ENCODE results near the gene METAP1D.

Gene METAP1D

GRCh38 chr2:172099472-172100079 is 99.8 kb downstream of the METAP1D start:
- Histone ChIP-seq H3K36me3 (no peaks in the 10 kb centered on the region), H3K4me1 (ENCODE audit: control insufficient read depth in 1 of 2, insufficient read depth in 1 of 2, low read depth in 1 of 2, low read length in 1 of 2) (peaks cover 75 to 83% of the 10 kb centered on the region in 2 experiments), H3K4me3 (ENCODE audit: low read depth in 1 of 2, low read length in 1 of 2) (peak overlapping the region in 1 of 2 experiments; percentile 28), H3K27me3 (peaks cover 100% of the 10 kb centered on the region), H3K9me3 (no peaks in the 10 kb centered on the region), H3K27ac (no peak overlapping the region)
- TF ChIP-seq, protein P1, sequence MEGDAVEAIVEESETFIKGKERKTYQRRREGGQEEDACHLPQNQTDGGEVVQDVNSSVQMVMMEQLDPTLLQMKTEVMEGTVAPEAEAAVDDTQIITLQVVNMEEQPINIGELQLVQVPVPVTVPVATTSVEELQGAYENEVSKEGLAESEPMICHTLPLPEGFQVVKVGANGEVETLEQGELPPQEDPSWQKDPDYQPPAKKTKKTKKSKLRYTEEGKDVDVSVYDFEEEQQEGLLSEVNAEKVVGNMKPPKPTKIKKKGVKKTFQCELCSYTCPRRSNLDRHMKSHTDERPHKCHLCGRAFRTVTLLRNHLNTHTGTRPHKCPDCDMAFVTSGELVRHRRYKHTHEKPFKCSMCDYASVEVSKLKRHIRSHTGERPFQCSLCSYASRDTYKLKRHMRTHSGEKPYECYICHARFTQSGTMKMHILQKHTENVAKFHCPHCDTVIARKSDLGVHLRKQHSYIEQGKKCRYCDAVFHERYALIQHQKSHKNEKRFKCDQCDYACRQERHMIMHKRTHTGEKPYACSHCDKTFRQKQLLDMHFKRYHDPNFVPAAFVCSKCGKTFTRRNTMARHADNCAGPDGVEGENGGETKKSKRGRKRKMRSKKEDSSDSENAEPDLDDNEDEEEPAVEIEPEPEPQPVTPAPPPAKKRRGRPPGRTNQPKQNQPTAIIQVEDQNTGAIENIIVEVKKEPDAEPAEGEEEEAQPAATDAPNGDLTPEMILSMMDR (IDR thresholded peaks at IDR 0.05), result no peak

DNA sequence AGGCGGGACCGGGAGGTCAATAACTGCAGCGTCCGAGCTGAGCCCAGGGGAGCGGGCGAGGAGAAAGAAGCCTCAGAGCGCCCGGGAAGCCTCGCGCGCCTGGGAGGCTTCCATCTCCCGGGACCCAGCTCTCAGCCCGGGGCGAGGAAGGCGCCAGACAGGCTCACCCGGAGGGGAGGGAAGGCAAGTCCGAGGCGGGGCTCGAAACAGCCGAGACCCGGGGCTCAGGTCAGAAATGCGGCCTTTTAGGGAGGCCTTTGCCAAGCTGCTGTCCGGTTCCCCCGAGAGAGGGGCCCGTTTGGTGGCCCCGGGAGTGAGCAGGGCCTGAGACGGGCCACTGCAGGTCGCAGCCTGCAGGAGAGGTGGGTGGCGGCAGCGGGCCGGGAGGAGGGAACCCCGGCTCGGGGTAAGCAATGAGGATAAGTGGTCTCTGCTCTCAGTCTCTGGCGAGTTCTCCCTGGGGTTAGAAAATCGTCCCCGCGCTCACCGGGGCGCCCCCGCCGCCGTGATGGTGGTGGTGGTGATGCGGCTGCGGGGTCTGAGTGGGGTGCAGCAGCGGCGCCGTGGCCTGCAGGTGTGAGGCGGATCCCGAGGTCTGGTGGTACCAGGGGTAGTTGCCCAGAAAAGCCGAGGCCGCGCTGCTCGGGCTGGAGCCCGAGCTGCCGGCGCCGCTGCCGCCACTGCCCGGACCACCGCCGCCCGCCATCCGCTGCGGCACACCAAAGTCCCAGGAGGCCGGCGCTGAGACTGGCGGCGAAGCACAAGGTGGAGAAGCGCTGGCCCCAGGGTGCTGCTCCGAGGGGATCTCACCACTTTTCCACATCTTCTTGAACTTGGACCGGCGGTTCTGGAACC is 100.6 kb downstream of the METAP1D start:
- H3K27me3 ChIP-seq, result peaks cover 100% of the 10 kb centered on the region
- H3K4me3 ChIP-seq (ENCODE audit: low read depth in 1 of 2, low read length in 1 of 2), result peak overlapping the region in 1 of 2 experiments; percentile 95
- TF ChIP-seq, protein P1 (IDR thresholded peaks at IDR 0.05), result no peak
- no peaks in the 10 kb centered on the region for H3K9me3 ChIP-seq
- no peaks in the 10 kb centered on the region for H3K36me3 ChIP-seq
- no peak overlapping the region for H3K27ac ChIP-seq
- H3K4me1 ChIP-seq (ENCODE audit: control insufficient read depth in 1 of 2, insufficient read depth in 1 of 2, low read depth in 1 of 2, low read length in 1 of 2), result peaks cover 67 to 77% of the 10 kb centered on the region in 2 experiments

DNA sequence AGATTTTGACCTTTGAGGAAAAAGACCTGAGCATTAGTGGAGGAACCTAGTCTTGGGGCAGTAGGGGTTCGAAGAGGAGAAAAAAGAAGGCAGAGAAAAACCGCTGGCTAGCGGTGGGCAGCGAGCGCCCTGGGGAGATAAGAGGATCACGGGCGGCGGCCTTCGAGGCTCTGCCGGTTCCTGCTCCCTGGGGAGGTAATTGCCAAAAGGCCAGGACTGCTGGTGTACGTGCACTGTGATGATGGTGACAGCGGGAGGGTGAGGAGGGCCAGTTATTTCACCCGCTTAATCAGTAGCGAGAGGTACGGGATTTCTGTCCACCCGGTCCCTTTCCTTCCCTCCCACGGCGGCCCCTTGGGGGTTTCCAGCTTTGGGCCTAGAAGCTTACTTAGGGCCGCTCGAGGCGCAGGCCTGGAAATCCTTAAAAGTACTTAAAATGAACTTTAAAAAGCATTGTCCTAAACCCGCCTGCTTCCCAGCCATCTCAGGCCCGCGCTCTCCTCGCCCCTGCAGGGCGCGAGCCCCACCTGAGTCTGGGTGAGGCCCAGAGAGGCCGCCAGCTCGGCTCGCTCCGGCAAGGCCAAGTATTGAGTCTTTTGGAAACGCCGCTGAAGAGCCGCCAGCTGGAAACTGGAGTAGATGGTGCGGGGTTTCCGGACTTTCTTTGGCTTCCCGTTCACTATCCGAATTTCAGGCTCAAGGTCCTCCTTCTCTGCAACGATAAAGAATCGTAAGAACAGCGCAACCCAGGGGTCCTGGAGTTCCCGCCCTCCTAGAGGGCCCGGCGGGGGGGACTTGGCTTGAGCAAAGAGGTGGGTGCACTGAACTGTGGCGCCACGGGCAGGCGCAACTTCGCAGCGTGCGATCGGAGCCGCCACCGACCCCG is 101.4 kb downstream of the METAP1D start:
- peaks cover 100% of the 10 kb centered on the region for H3K27me3 ChIP-seq

DNA sequence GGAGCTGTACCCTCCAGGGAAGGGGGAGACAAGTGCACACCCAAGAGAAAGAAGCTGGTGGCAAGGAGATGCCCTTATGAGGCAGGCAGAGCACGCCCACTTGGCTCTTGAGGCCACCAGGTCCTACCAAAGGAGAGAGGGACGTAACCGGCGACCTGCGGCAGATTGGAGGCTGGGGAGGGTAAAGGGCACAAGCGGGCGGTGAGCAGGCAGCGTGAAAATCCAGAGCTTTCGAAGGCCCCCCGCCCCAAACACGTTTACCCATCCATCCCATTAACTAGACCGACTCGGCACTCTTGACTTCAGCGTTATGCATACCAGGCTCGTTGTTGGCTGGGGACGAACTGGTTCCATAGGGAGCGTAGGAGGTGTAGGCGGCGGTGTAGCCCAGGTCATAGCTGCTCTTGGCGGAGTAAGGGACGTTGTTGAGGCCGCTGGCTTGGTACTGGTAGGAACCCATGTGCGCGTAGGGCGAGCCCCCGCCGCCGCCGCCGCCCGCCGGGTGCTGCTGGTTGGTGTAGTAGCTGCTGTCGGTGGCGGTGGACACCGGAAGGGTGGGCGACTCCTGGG is 102.2 kb downstream of the METAP1D start:
- peak overlapping the region; percentile 57 to 95 for H3K4me3 ChIP-seq (ENCODE audit: low read depth in 1 of 2, low read length in 1 of 2)
- no peaks in the 10 kb centered on the region for H3K36me3 ChIP-seq
- TF ChIP-seq, protein P1 (IDR thresholded peaks at IDR 0.05), result no peak
- no peaks in the 10 kb centered on the region for H3K9me3 ChIP-seq
- H3K27me3 ChIP-seq, result peaks cover 100% of the 10 kb centered on the region
- H3K4me1 ChIP-seq (ENCODE audit: control insufficient read depth in 1 of 2, insufficient read depth in 1 of 2, low read depth in 1 of 2, low read length in 1 of 2), result peaks cover 68 to 77% of the 10 kb centered on the region in 2 experiments
- H3K27ac ChIP-seq, result no peak overlapping the region

More for the DNA sequence above, 101.4 kb downstream of the METAP1D start:
- TF ChIP-seq, protein P1 (IDR thresholded peaks at IDR 0.05), result no peak
- H3K36me3 ChIP-seq, result no peaks in the 10 kb centered on the region
- no peak overlapping the region for H3K27ac ChIP-seq
- no peaks in the 10 kb centered on the region for H3K9me3 ChIP-seq
- H3K4me1 ChIP-seq (ENCODE audit: control insufficient read depth in 1 of 2, insufficient read depth in 1 of 2, low read depth in 1 of 2, low read length in 1 of 2), result peaks cover 67 to 77% of the 10 kb centered on the region in 2 experiments
- H3K4me3 ChIP-seq (ENCODE audit: low read depth in 1 of 2, low read length in 1 of 2), result peak overlapping the region; percentile 57 to 95
